ENCODE measurements around the gene TOR1B.
"Not testable (repeated sequence)": the region's sequence is repeated elsewhere in the genome, so short reads cannot be mapped to it uniquely, and the experiment has no call there.

Gene TOR1B

DNA sequence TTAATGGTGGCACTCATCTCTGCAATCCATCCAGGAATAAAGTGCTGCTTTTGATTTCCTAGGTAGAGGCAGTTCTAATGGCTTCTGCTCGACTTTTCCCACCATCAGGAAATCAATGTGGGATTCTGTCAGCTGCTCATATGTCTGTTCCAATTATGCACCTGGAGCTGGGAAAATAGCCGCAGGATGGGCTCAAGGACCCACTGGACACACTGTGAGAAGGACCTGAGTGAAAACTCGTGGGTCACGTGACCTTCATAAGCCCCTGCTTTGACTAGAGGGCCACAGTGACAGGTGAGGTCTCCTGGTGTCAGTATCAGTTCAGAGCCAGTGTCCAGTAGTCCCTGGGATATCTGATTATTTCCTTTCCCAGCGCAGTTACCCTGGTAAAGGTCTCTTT is 32.2 kb upstream of the TOR1B start:
- no peak for TF ChIP-seq CTCF (conservative IDR thresholded peaks at IDR 0.05; ENCODE audit: low read length)
- DNase-seq (ENCODE audit: low read depth), result no peak
- H3K4me3 ChIP-seq (ENCODE audit: low read length), result no peak overlapping the region

DNA sequence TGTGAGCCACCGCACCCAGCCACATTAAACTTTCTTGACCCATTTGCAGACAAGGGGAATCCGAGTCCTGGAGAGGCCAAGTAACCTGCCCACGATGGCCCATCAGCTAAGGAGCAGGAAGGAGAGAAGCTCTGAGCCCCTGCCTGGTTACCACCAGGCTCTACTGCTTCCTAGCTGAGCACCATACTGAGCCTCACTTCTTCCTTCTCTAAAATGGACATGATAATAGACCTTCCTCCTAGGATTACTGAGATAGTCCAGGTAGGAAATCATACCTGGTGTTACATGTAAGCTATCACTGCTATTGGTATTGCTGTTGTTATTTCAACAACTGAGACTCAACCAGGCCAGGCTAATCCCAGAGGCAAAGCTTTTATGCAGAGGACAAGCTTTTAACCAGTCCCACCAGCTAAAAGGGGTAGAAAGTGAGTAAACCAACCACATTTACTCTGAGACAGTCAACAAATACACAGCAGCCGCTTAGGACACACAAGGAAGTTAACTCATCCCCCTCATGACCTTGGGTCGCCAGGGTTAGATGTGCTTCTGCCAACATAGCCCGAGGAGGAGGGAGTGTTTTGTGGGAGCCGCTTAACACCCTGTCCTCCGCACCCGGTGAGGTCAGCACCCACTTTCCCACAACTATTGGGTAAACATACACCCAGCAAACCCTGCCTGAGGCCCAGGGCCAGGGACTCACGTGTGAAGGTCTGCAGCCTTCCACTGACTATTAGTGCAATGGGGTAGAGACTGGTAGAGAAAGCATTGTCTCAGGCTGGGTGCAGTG is 29.5 kb upstream of the TOR1B start:
- TF ChIP-seq CTCF (conservative IDR thresholded peaks at IDR 0.05; ENCODE audit: low read length), result no peak
- no peak overlapping the region for H3K4me3 ChIP-seq (ENCODE audit: low read length)
- DNase-seq (ENCODE audit: low read depth), result peak; percentile 75

- no peak for DNase-seq (ENCODE audit: low read depth)
- no peak overlapping the region for H3K4me3 ChIP-seq (ENCODE audit: low read length)
- no peak for TF ChIP-seq CTCF (conservative IDR thresholded peaks at IDR 0.05; ENCODE audit: low read length)
These were observed 28.1 kb upstream of the TOR1B start for GRCh38 chr9:129774791-129775447.

DNA sequence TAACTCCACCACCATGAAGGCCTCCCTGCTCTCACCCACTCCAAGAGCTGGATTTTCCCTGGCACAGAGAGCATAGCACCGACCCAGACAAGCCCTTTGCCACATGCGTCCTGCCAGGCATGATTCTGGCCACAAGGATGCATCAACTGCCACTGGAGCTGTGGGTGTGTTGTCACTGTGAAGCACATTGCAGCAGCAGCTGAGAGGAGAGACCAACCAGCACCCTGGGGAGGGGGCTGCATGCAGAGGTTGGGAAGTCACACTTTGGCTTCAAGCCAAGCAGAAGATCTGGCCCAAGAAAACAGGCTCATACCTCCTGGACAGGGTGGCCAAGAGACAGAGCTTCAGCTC is 27.6 kb upstream of the TOR1B start:
- no peak for TF ChIP-seq CTCF (conservative IDR thresholded peaks at IDR 0.05; ENCODE audit: low read length)
- DNase-seq (ENCODE audit: low read depth), result no peak
- no peak overlapping the region for H3K4me3 ChIP-seq (ENCODE audit: low read length)

- H3K4me3 ChIP-seq (ENCODE audit: low read length); DNase-seq (ENCODE audit: low read depth): not testable (repeated sequence)
These were observed 26.9 kb upstream of the TOR1B start for GRCh38 chr9:129776096-129776495.

GRCh38 chr9:129776566-129776937 is 26.4 kb upstream of the TOR1B start:
- peak; percentile 56 for DNase-seq (ENCODE audit: low read depth)
- no peak for TF ChIP-seq CTCF (conservative IDR thresholded peaks at IDR 0.05; ENCODE audit: low read length)
- peak overlapping the region; percentile 45 for H3K4me3 ChIP-seq (ENCODE audit: low read length)

GRCh38 chr9:129776938-129777768 is 25.8 kb upstream of the TOR1B start:
- DNase-seq (ENCODE audit: low read depth), result peak; percentile 99
- TF ChIP-seq CTCF (conservative IDR thresholded peaks at IDR 0.05; ENCODE audit: low read length), result no peak
- H3K4me3 ChIP-seq (ENCODE audit: low read length), result peak overlapping the region; percentile 45

Measured in AG10803 (cell line).